Measurements from ENCODE around the gene LBR.
A peak's percentile ranks its signal among the peaks of the same experiment; 100 is the strongest.

LBR gene

DNA sequence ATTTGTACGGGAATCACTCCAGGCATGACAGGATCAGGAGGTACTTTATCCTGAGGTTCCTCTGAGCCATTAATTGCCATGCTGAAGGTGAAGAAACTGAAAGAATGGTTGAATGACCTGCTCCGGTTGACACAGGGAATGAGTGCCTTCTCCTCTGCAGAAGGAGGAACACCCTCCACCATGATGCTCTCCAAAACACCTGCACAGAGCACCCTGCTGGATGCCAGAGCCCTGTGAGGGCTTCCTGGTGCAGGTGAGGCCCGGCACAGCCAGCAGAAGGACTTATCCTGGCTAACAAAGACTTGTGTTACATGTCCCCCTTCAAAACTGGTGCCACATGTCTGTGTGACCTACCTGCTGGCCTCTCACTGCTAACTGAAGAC lies 14.3 kb upstream of the LBR start:
- no peak for DNase-seq

GRCh38 chr1:225441314-225442122 lies 13.7 kb upstream of the LBR start:
- DNase-seq, result peak; percentile 49

DNA sequence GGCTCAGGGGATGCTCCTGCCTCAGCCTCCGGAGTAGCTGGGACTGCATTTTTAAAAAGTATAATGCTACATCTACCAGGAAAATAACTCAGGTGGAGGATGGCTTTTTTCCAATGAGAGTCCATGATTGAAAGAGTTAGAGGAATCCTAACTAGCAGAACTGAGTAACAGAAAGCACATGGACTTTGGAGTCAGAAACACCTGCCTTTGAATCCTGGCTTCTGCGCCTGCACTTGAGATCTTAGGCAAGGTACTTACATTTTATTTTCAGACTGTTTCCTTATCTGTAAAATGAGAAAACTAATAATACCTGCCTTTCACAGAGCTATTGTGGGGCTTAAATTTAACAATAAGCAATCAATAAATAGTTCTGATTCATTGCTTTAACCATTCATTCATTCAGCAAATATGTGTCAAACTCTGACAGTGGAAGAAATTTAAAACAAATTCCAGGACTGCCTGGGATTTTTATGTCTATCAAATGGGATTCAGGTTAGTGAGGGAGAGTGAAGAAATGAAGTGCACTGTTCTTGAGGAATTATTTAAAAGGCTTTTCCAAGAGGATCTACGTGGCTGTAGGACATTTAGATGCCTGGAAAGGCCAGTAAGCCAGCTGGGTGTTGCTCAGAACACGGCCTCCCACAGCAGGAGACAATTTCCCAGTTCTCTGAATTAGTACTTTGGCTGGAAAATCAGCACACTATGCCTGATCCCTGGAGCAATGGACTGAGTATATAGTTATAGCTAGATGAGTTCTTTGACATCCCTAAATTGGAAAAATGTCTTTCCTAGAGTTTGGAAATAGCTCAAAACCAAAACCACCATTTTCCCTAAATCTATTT lies 12.8 kb upstream of the LBR start:
- no peak for DNase-seq

DNA sequence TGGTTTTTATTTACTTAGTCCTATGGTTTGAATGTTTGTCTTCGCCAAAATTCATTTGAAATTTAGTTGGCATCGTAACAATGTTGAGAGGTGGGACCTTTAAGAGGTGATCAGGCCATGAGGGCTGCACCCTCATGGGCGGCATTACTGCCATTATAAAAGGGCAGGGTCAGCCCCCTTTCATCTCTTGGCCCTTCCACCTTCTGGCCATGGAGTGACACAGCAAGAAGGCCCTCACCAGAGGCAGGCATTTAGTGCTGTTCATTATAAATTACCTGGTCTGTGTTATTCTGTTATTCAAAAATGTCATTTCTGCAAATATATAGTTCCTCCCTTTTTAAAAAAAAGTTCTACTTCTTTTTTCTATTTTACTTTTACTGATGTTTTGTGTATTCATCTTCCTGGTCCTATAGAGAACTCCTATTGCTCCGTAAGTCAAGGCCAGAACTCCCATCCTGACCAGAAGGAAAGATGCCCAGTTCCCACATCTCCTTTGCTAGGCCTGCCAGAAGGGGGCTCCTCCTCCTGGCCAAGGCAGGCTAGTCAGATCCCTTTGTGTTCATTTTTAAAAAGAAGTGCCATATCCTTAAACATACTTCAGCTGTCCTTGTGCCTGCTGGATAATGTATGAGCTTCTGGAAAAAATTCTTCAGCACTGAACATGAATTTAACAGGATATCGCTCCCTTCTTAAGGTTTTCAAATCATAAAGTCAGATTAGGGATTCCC lies 10.0 kb upstream of the LBR start:
- peak; percentile 41 for DNase-seq

DNA sequence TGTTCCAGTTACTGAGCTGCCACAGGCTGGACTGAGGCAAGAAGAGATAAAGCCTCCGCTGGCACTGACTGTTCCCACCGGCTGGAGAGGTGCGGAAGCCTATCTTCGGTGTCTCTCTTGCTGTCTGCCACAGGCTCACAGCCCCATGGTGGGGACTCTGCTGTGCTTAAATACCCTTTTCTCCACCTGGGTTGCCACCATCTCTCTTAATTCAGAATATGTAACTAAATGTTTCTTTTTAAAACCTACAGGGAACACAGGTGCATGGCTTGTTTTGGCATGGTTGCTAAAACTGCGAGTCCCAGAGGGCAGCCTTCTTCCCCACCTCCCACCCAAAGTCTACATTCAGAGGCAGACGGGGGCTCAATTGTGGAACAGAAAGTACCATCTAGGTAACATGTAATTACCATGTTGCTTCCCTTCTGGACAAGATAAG lies 8.1 kb upstream of the LBR start:
- DNase-seq, result peak; percentile 34

- no peak for DNase-seq
Observed at GRCh38 chr1:225435487-225435886, 7.6 kb upstream of the LBR start.

GRCh38 chr1:225435076-225435475 lies 7.2 kb upstream of the LBR start:
- DNase-seq, result no peak

- no peak for DNase-seq
Observed at GRCh38 chr1:225434046-225434445, 6.2 kb upstream of the LBR start.

DNA sequence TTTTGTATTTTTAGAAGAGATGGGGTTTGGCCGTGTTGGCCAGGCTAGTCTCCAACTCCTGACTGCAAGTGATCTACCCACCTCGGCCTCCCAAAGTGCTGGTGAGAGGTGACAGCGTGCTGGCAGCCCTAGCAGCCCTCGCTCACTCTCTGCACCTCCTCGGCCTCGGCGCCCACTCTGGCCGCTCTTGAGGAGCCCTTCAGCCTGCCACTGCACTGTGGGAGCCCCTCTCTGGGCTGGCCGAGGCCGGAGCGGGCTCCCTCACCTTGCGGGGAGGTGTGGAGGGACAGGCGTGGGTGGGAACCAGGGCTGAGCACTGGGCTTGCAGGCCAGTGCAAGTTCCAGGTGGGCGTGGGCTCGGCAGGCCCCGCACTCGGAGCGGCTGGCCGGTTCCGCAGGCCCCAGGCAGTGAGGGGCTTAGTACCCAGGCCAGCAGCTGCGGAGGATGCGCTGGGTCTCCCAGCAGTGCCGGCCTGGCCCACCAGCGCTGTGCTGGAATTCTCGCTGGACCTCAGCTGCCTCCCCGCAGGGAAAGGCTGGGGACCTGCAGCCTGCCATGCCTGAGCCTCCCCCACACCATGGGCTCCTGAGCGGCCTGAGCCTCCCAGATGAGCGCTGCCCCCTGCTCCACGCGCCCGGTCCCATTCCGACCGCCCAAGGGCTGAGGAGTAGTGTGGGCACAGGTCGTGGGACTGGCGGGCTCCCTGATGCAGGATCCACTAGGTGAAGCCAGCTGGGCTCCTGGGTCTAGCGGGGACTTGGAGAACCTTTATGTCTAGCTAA lies 3.4 kb upstream of the LBR start:
- no peak for DNase-seq

DNA sequence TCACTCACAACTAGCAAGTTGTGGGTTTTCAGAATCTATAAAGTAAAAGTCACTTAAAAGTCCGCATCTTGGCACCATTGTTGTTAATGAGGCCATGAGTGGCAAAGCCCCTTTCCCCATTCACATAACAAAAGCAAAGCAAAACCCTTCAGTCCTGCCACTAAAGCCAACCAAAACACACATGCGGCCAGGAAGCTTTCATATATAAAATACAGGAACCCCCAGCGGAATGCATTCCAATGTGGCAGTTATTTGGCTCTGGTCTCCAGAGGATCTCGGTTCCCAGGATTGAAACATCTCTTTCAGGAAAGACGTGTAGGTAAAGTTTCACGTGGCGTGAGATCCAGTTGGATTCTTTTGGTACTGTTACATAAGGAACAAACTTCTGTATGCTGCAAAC lies 2.5 kb upstream of the LBR start:
- DNase-seq, result no peak

- peak; percentile 94 for DNase-seq
Observed at GRCh38 chr1:225428881-225429455, 1.1 kb upstream of the LBR start.

GRCh38 chr1:225428068-225428880 lies 436 bp upstream of the LBR start:
- peak; percentile 97 for DNase-seq

DNA sequence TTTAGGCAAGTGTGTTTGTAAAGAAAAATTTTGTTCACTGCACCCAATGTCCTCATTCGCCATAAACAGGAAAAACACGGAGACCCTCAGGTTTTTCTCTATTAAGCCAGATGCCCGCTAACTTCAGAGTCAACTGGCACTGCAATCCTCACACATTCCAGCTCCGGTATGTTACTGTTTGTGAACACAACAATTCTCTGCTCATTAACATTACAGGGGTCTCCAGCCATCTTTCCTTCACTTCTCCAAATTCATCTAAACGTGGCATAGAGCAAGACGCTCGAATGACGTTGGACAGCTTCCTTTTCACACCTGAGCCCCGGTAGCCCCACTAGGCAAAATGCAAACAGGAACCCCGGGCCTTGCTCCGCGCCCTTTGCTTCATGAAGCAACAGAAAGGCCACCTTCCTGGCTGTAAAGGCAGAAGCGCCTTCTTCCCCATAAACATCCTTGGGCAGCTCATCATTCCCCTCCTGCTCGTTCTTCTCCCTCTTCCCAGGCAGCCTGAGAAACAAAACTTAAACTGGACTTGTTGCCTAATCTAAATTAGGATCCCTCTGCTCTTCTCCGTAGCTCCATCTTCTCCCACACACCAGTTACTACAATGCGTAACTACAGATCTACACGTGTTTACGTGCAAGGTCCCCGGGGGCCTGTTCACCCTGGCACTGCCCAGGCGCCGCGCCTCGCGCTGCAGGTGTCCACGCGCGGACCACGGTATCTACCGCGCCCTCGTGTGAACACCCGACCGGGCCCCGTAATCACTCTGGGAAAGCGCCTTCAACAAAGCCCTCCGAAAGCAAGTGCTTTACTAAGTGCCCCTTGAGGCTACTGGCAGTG lies 1.2 kb downstream of the LBR start:
- DNase-seq, result peak; percentile 52

- peak; percentile 76 for DNase-seq
Observed at GRCh38 chr1:225425201-225425786, 2.5 kb downstream of the LBR start.

GRCh38 chr1:225424562-225425200 lies 3.2 kb downstream of the LBR start:
- no peak for DNase-seq

DNA sequence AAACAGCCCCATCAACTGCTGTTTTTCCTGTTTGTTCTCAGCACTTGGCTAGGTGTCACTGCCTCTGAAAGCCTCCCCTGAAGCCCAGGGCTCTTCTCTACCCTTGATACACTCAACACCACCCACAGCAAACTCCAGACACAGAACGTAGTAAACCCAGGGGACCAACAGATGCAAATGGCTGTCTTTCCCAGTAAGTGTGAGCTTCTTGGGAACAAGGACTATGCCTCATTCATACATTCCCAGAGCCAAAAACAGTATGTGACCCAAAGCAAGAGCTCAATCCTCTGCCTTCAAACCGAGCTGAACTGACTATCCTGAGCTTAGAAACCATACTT lies 4.4 kb downstream of the LBR start:
- DNase-seq, result no peak

DNA sequence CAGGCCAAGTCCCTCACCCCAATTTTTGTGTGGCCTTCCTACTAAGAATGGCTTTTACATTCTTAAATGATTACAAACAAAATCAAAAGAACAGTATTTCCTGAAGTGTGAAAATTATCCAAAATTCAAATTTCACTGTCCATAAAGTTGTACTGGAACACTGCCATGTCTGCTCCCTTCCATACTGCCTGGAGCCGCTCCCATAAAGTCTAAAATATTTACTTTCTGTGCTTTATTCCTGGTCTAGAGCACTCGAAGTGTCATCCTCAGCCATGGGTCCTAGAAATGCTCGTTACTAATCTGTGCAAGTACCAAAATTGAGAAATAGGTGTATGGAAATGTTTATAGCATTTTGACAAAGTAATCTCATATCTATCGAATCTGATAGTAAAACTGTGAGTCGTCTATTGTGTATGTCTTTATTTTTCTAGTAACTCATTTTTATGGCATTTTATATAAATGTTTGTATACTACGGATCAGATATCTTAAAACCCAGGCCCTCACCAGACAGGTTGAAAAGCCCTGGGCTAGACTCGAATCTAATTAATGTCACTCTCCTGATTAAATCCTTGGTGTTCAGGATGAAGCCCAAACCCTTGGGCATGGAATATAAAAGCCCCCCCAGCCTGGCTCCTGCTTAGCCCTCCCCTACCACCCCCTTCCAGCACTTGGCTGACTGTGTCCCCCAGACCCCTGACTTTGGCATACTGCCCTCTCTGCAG lies 4.9 kb downstream of the LBR start:
- DNase-seq, result no peak

DNA sequence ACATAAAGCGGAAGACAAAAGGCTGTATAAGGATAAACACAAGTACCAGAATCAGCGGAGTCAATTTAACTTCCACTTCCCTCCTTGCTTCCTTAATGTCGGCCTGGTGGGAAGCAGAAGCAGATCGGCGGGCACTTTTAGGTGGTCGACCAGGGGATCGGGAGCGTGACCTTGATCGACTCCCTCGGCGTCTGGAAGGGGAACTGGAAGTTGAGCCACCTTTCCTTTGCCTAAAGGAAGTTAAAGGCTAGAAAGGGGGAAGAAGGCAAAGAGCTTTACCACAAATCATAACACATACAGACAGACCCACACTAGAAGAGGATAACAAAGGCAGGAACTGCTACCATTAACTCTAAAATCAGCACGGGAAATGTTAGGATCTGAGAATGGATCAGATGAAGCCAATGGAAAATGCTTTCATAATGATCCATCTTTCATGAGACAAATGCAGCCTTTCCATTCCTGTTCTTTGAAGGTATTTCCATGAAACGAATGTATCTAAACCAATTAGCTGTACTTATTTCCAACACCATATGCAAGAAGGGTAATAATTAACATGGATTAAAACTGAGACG lies 5.7 kb downstream of the LBR start:
- DNase-seq, result no peak

- no peak for DNase-seq
Observed at GRCh38 chr1:225418598-225418997, 9.2 kb downstream of the LBR start.

Measured in hematopoietic multipotent progenitor cell treated with erythropoietin and hydrocortisone succinate and interleukin-3 and kit ligand, for 4 days (in vitro differentiated cells).